NCI-H2196 treated with DMSO at 0.1 percent for 48 hours (cell line): ENCODE measurements around the gene SVOP.

ENCODE experiments used
- DNase-seq: peaks from one replicate; lab custom pipeline; 2025; ENCODE audit not compliant: unreplicated experiment; lab: John Stamatoyannopoulos, UW

The SVOP gene

GRCh38 chr12:108939594-108939993 lies 81.3 kb downstream of the SVOP start:
- no peak for DNase-seq

DNA sequence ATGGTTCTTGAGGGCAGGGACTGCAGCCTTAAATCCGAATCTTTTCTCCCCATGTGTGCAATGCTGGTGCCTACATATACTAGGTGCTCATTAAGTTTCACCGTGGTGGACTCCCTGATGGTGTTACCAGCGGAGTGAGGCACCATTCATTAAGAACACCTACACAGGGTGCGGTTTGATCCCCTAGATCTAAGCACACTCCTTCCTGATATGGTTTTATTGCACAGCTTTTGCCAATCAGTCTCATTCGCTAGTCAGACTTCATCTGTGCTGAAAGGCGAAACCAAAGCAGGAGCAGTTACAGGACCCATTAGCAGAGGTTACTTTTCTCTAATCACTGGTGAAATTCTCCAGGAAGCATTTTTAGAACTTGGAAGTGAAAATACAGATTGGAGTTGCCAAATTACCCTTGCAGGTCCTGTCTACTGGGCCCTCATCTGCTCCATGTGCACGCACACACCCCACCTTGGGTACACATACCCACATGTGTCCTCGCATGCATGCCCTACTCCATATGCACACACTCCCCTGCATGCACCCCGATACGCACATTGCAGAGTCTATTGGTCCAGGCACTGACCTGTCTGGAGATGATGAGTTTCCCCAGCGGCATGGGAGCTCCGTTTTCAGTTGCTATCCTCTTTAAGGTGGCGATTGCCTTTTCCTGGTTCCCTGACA lies 82.5 kb downstream of the SVOP start:
- no peak for DNase-seq

DNA sequence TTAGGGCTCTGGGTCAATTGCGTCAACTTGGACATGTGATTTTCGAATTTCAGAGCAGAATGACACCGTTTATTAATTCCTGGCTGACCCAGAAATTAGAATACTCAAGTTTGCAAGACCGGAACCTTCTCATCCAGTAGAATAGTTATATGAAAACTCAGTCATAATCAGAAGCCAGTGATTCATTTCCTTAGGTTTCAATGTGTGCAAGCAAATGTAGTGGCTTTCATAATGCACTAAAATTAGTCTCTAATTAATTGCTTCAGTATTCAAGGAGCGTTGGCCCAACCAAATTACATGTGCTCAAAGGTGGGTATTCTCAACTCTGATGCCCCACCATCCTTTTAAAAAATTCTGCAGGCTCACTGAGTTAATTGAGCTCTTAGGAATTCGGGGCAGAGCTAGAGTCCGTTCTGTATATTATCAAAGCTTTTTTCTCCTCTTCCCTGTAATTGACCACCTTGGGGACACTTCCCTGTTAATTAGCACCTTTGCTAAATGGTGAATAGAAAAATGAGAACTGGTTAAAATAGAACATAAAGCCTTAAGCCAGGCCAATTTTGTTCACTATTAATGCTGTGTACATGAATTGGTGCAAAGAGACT lies 85.6 kb downstream of the SVOP start:
- no peak for DNase-seq

DNA sequence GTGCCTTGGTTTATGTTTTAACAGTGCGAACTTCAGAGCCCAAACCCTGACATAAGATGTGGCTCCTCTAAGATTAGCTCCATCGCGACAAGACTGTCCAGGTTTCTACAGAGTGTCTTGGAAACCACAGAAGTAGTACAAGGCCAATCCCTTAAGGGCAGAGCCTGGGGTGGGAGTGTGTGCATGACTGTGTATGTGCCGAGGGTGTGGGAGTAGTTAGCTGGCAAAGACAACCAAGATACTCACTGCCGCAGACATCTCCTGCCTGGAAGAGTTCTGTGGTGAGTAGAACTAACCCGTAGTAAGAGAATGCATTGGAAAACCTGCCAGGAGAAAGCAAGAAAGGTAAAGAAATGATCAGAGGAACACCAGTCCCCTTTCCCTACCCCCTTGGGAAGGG lies 86.9 kb downstream of the SVOP start:
- no peak for DNase-seq

- DNase-seq = no peak
Observed at GRCh38 chr12:108930756-108931155, 90.1 kb downstream of the SVOP start.

DNA sequence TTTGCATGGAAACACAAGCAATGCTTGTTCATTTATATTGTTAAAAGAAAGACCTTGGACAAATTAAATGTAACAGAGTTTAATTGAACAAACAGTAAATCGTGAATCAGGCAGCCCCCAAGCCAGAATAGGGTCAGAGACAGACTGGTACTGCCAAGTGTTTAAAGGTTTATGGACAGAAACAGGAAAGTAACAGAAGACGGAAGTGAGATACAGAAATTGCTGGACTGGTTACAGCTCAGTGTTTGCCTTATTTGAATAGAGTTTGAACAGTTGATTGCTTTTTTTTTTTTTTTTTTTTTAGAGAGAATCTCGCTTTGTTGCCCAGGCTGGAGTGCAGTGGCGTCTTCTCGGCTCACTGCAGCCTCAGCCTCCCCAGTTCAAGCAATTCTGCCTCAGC lies 90.7 kb downstream of the SVOP start:
- no peak for DNase-seq

GRCh38 chr12:108928695-108929094 lies 92.2 kb downstream of the SVOP start:
- no peak for DNase-seq

- no peak for DNase-seq
Observed at GRCh38 chr12:108922918-108923317, 98.0 kb downstream of the SVOP start.

DNA sequence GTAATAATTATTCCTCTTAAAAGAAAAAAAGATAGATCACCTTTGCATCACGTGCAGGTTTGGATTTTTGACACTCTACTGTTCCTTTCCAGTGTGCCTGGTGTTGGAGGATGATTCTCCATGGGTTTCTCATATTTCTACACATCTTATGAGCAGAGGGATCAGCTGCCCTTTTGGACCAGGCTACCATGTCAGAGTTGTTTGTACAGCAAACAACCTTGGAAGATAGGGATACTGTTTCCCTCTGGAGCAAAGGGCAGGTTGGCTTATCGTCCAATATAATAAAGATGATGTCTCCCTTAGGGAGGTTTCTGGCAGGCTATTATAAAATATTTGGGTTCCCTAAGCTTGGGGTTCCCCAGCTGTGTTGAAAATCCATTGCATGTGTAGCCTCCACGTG lies 98.9 kb downstream of the SVOP start:
- DNase-seq = no peak

GRCh38 chr12:108918960-108919642 lies 101.8 kb downstream of the SVOP start:
- no peak for DNase-seq

DNA sequence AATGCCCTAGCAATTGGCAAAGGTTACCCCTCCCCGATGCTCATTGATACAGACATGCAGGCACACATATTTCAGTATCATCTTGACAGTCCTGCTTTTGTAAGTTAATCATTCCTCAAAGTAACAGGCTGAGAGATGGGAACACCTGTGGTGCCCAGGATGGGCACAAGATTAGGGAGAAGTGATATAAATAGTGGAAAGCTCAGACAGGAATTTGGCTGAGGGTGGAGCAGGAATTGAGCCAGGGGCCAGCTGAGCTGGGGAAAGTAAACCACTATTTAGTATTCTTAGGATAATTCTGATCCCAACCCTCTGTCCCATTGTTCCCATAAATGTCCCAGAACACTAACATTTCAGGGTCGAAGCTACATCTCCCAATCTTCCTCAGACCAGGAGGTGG lies 102.7 kb downstream of the SVOP start:
- no peak for DNase-seq

DNA sequence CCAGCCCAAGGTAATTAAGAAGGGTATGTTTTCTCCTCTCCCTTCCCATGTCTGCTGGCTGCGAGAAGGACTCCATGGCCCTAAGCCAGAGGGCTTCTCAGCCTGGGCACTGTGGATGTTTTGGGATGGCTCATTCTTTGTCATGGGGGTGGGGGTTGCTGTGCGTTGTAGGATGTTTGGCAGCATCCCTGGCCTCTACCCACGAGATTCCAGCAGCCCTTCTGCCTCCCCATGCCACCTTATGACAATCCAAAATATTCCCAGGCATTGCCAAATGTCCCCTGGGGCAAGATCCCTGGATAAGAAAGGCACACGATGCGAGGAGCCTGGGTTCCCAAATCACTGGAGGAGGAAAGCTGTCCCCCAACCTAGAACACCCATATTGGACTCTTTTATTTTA lies 104.5 kb downstream of the SVOP start:
- DNase-seq = no peak

GRCh38 chr12:108915632-108916133 lies 105.2 kb downstream of the SVOP start:
- DNase-seq = no peak

DNA sequence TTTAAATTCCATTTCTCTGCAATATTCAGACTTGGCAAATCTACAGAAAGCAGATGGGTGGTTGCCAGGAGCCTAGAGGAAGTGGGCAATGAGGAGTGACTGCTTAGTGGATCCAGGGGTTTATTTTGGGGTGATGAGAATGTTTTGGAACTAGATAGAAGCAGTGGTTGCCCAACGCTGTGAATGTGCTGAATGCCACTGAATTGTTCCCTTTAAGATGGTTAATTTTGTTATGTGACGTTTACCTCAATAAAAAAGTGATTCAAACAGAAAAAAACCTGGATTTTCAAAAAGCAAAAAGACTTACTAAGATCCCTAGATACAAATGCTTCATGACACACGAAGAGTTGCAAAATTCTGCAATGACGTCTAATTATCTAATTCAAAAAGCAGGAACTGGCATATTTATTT lies 106.7 kb downstream of the SVOP start:
- no peak for DNase-seq

DNA sequence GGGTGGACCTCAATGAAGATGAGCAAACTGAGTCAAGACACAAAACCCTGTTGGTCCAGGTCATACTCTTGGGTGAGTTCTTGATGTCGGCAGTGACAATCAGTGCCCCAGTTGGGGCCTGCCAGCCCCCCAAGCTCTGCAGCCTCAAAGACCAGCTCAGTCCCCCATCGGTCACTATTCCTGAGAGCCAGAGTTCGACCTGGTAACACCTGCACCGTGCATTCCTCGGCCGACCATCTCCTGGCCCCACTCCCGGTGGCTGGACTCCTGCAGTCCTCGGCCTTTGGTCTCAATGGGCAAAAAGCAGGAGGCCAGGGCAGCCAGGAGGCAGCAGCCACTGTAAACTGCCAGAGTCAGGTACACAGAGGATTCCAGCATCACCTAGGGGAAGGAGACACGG lies 108.5 kb downstream of the SVOP start:
- DNase-seq = no peak

GRCh38 chr12:108911915-108912314 lies 109.0 kb downstream of the SVOP start:
- no peak for DNase-seq

DNA sequence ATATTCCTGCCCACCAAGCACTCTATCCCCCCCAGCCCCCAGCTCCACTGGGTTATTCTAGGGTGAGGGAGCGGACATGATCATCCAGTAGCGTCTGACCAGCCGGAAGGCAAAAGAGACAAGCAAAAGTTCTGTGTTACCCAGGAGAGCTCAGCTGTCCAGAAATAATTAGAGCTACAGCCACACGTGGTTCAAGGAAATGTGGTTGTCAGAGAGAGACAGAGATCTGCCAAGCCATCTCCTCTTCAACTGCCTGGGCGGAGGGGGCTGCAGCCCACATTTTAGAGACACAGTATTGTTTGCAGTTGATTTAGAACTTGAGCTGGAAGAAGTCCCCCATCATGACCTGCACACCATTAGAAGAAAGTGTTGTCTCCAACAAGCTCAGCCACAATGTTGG lies 110.5 kb downstream of the SVOP start:
- no peak for DNase-seq

GRCh38 chr12:108907839-108908351 lies 113.0 kb downstream of the SVOP start:
- DNase-seq = no peak

GRCh38 chr12:108906971-108907370 lies 113.9 kb downstream of the SVOP start:
- no peak for DNase-seq

DNA sequence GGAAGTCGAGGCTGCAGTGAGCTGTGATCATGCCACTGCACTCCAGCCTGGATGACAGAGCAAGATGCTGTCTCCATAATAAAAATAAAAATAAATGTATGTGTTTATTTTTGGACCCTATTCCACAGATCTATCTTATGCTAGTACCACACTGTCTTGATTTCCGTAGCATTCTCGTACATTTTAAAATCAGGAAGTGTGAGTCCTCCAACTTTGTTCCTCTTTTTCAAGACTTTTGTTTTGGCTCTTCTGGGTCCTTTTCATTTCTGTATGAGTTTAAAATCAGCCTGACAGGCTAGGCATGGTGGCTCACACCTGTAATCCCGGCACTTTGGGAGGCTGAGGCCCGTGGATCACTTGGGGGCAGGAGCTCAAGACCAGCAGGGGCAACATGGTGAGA lies 115.1 kb downstream of the SVOP start:
- no peak for DNase-seq

GRCh38 chr12:108899145-108899544 lies 121.7 kb downstream of the SVOP start:
- no peak for DNase-seq

GRCh38 chr12:108896817-108897216 lies 124.1 kb downstream of the SVOP start:
- no peak for DNase-seq
